Stimulated activated CD4-positive, alpha-beta T cell treated with anti-CD3 and anti-CD28 coated beads, Interleukin-12 subunit alpha, Interleukin-12 subunit beta, amount 100 ng/mL, for 24 hours (primary cell): Measurements from ENCODE around the gene RASGEF1B.

ENCODE experiments used
- DNase-seq, 2 experiments: peaks; one replicate each; pipeline ENCODE4 v3.0.0-alpha.2; 2020; ENCODE audit warnings: low read depth in 2 of 2

Gene RASGEF1B

GRCh38 chr4:81398379-81398778 is 73.3 kb downstream of the RASGEF1B start:
- no peak for DNase-seq

- no peak for DNase-seq
Measured at GRCh38 chr4:81397635-81398034, 74.1 kb downstream of the RASGEF1B start.

- no peak for DNase-seq
Measured at GRCh38 chr4:81395239-81395638, 76.5 kb downstream of the RASGEF1B start.

DNA sequence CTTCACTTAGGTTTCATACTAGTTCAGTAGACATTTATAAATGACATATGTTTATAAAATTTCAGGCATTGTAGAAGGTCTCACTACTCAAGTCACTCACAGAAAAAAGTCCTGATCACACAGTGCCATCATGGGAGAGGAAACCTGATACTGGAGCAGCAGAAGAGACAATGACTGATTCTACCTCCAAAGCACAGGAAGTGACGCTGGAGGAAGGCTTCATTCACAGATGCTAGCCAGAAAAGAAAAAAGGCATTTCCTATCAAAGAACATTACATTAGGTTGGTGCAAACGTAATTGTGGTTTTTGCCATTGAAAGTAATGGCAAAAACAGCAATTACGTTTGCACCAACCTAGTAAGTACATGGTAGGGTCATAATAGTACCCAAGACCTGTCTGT is 79.5 kb downstream of the RASGEF1B start:
- no peak for DNase-seq

GRCh38 chr4:81389720-81390119 is 82.0 kb downstream of the RASGEF1B start:
- no peak for DNase-seq

DNA sequence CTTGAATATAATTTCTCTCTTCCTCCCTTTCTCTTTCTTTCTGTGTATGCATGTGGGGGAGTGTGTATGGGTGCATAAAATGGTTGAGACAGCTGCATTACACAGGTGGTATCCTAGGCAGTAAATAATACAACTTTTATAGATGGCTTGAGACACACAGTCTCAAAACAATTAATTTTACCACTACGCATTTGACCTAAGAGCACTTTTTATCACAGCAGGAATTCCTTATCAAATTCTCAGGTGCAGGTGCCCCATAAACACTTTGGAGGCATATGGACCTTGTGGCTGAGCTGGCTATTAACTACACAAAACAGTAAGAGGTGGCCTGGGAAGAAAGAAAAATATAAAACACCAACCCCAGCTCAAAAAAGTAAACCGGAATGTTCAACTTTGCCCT is 91.3 kb downstream of the RASGEF1B start:
- DNase-seq = no peak

DNA sequence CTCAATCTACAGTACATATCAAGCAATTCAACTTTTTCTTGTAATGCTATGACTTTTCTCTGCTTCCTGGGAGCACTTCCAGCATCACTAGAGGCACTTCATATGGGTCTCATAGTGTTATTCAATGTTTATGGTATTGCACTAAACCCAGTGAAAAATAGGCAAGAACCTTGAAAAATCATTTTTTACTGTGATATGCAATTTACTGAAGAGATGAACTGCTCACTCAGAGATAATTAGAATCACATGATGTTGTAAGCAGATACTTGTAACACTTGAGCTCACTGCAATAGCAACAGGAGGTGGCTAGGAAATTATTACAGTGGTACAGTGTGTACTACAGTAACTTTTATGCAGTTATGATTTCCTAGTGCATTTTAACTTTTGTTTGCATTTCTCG is 93.3 kb downstream of the RASGEF1B start:
- no peak for DNase-seq

DNA sequence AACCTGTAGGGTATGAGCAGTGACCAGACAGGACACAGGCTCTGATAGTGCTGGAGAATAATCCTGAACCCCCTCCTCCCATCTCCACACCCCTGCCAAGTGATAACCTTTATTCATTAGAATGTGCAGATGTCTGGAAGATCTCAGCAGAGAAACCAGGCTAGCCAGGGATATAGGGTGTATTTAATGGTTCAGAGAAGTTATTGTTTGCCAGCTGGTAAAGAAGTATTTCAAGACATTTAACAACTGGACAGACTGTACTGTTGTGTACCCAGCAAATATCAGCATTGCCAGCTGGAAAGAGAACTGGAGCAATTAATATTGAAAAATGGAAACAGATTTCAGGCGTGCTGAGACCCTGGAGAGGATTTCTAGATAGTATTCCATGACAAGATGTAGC is 94.5 kb downstream of the RASGEF1B start:
- DNase-seq = no peak

GRCh38 chr4:81376720-81377119 is 95.0 kb downstream of the RASGEF1B start:
- DNase-seq = no peak
